GM19395 (cell line): ENCODE data around the gene IGSF22.
"Not testable (repeated sequence)": the region's sequence is repeated elsewhere in the genome, so short reads cannot be mapped to it uniquely, and the experiment has no call there.

ENCODE experiments used
- ATAC-seq: cut with Tn5 transposase; IDR thresholded peaks from one replicate; pipeline ENCODE4 v1.9.1; 2021; ENCODE audit warnings: mild to moderate bottlenecking, moderate library complexity; ENCODE audit not compliant: unreplicated experiment

The IGSF22 gene

DNA sequence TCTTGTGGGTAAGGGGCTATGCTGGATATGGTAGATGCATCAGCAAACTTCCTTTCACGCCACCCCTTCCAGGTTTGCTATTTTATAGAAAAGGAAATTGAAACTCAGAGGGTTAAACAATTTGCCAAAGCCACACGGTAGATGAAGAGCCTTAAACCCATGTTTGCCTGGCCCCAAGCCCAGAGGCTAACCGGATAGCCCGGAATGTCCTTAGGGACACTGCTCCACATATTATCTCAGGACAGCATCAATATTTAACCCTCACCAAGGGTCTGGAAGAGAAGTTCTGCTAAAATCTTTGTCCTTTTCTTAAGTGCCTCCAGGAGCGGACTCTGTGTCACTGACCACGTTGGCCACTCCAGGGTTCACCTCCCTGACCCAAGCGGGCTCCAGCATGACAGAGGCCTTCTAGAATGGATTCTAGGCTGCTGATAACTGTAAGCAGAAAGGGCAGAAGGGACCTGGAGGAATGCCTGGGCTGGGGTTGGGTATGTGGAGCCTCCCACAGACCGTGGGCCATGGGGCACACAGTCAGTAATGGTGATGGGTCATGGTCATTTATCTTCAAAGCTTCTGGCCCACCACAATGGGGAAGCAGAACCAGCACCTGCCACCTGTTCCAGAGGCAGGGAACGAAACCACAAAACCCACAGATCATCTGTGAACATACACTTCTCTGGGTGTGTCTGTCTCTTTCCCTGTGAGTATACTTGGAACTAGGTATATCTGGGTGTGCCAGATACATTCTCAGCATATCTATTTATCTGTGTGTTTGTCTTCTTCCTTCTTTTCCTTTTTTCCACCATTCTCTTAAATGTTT, 32.8 kb downstream of the IGSF22 start:
- no peak for ATAC-seq

GRCh38 chr11:18691467-18692140, 34.4 kb downstream of the IGSF22 start:
- not testable (repeated sequence) for ATAC-seq

DNA sequence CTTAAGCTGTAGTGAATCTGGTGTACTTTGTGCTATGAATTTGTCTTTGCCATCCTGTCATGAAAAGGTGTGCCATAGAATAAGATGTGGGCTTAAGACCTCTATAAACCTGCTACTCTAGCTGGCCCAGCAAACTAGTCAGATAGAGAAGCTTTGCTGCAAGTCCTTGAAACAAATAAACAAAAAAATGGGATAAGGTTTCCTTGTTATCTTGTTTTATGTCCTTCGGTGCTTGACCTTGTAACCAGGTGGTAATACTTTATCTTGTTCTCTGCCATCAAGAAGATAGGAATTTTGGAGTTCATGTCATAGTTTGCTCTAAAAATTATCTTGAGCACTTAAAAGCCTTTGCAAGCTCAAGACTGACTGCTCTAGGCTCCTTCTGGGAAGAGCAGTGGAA, 41.7 kb downstream of the IGSF22 start:
- ATAC-seq = no peak

DNA sequence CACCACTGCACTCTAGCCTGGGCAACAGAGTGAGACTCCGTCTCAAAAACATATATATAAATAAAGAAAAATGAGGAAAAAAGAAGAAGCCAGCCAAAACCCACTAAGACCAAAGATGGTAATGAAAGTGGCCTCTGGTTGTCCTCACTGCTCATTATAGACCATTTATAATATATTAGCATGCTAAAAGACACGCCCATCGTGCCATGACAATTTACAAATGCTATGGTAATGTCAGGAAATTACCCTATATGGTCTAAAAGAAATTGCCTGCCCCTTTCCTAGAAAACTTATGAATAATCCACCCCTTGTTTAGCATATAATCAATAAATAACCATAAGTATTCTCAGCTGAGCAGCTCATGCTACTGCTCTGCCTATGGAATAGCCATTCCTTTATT, 43.5 kb downstream of the IGSF22 start:
- no peak for ATAC-seq

DNA sequence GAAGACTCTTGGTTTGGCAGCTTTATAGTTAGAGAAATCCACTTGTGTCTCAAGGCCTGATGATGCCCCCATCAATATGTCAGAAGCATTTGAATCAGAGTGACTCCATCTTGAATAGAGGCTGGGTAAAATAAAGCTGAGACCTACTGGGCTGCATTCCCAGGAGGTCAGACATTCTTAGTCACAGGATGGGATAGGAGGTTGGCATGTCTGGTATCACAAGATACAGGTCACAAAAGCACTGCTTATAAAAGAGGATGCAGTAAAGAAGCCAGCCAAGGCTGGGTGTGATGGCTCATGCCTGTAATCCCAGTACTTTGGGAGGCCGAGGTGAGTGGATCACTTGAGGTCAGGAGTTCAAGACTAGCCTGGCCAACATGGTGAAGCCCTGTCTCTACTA, 44.0 kb downstream of the IGSF22 start:
- not testable (repeated sequence) for ATAC-seq

DNA sequence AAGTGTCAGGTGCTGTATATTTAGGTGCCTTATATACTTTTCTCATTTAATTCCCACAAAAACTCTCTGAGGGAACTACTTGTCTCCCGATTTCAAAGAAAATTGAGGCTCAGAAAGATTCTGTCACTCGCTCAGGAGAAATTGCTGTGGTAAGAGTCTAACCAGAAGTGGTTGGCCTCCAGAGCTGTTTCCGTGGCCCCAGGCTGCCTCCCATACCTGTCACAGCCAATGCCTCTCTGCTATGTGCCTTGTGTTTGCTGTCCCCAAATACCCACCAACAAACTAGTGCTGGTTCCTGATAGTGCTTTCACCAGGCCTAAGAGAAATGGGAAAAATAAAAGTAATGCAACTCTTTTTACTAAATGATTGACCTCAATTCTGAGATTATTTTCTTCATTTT, 48.4 kb downstream of the IGSF22 start:
- ATAC-seq = no peak

- no peak for ATAC-seq
Observed at GRCh38 chr11:18676803-18677202, 49.2 kb downstream of the IGSF22 start.

DNA sequence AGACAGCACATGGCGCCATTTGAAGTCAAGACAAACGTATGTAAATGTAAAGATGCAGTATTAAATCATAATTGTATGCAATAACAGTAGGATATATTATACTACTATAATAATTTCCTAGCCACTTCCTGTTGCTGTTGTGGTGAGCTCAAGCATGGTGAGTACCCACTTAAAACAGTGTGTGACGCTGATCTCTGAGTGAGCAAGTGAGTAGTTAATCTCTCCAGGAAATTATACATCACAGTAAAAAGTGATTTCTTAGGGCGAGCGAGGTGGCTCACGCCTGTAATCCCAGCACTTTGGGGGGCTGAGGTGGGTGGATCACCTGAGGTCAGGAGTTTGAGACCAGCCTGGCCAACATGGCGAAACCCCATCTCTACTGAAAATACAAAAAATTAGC, 53.8 kb downstream of the IGSF22 start:
- ATAC-seq = not testable (repeated sequence)

DNA sequence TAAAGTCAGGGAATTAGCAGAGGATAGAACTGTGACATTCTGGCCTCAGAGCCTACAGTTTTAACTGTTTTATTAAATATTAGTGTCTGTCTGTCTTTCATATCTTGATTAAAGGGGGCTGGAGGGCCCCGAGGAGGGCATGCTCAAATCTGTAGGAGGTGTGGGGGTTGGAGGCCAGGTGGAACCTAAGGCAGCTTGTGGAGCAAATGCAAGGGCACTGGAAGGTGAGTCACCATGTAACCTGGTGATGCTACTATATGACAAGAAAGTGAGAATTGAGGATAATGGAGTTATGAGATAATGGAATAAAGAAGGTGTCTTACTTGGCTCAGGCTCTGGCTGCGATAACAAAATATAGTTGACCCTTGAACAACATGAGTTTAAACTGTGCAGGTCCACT, 54.7 kb downstream of the IGSF22 start:
- ATAC-seq = no peak

DNA sequence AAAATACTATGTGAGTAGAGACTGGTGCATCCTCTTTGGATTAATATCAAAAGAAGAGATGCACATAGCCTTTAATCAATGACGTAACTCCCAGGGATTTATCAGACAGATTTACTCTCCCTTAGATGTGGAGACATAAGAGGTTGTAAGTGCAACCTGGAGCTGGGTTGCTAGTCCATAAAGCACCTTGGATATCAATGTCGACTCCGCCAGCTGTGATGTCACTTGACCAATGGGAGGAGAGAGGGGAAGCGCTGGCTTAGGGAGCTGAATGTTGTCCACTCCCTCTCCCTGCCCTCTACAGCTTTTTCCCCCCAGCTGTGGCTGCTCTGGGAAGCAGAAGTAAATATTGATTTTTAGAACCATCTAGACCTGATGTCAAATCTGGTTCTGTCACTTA, 56.3 kb downstream of the IGSF22 start:
- ATAC-seq = no peak

GRCh38 chr11:18669219-18669596, 56.8 kb downstream of the IGSF22 start:
- no peak for ATAC-seq

DNA sequence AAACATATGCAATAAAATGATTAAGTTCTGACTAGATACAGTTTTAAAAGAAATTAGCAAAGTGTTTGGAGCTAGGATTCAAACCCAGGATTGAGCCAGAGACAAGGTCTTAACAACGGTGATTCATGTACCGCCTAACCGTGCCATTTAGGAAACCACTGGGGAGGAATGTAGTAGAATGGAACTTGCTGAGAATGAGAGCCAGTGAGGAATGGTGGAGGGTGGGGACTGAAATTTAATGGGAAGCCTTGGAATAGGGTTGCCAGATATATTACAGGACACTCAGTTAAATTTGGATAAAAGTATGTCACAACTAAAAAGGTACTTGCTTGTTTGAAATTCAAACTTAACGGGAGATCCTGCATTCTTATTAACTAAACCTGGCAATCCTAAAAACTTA, 57.9 kb downstream of the IGSF22 start:
- ATAC-seq = no peak

DNA sequence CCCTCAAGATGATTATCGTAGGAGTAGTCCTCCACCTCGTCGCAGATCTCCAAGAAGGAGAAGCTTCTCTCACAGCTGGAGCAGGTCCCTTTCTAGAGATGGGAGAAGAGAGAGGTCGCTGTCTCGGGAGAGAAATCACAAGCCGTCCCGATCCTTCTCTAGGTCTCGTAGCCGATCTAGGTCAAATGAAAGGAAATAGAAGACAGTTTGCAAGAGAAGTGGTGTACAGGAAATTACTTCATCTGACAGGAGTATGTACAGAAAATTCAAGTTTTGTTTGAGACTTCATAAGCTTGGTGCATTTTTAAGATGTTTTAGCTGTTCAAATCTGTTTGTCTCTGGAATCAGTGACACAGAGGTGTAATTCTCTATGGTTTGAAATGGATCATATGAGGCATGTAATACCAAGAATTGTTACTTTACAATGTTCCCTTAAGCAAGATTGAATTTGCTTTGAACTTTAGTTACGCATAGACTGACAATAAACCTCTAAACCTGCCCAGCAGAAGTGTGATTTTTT, 60.6 kb downstream of the IGSF22 start:
- not testable (repeated sequence) for ATAC-seq

DNA sequence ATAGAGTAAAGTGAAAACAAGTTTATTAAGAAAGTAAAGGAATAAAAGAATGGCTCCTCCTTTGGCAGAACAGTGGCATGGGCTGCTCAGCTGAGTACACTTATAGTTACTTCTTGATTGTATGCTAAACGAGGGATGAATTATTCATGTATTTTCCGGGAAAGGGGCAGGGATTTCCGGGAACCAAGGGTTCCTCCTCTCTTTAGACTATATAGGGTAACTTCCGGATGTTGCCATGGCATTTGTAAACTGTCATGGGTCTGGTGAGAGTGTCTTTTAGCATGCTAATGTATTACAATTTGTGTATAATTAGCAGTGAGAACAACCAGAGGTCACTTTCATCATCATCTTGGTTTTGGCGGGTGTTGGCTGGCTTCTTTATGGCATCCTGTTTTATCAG, 68.3 kb downstream of the IGSF22 start:
- no peak for ATAC-seq
